Measurements from ENCODE around the gene ELFN1.

Gene ELFN1

GRCh38 chr7:1646957-1647891 lies 22.9 kb upstream of the ELFN1 start:
- peaks cover 0 to 2% (median 0%) of the 10 kb centered on the region in 4 experiments for H3K4me1 ChIP-seq (ENCODE audit: control extremely low read depth in 1 of 4, control insufficient read depth in 4 of 4, insufficient read depth in 4 of 4, low read length in 3 of 4)
- POLR2A ChIA-PET: no interaction called here
- 79% methylated on average over 46 of the region's 48 CpGs for WGBS (ENCODE audit: insufficient coverage)
- no peak overlapping the region for H3K4me3 ChIP-seq (ENCODE audit: control insufficient read depth in 1 of 7, extremely low read depth in 1 of 7, insufficient read depth in 4 of 7, low read depth in 2 of 7, low read length in 6 of 7)
- H3K36me3 ChIP-seq (ENCODE audit: control insufficient read depth in 4 of 4, insufficient read depth in 4 of 4, low read length in 3 of 4): no peaks in the 10 kb centered on the region
- H3K27me3 ChIP-seq (replicated peaks in 2 of 5; ENCODE audit: control insufficient read depth in 4 of 5, insufficient read depth in 5 of 5, low read length in 4 of 5): peaks cover 0 to 22% (median 1%) of the 10 kb centered on the region in 5 experiments
- CTCF ChIA-PET: no interaction called here
- no peaks in the 10 kb centered on the region for H3K9me3 ChIP-seq (ENCODE audit: control extremely low read depth in 1 of 5, control insufficient read depth in 4 of 5, insufficient read depth in 2 of 5, low read depth in 1 of 5, low read length in 4 of 5)
- no peak for DNase-seq
- no peak overlapping the region for H3K27ac ChIP-seq (ENCODE audit: insufficient read depth in 1 of 2, low read depth in 1 of 2, low read length in 2 of 2, poor library complexity in 1 of 2, severe bottlenecking in 2 of 2)

GRCh38 chr7:1647961-1648672 lies 22.0 kb upstream of the ELFN1 start:
- H3K27ac ChIP-seq (ENCODE audit: insufficient read depth in 1 of 2, low read depth in 1 of 2, low read length in 2 of 2, poor library complexity in 1 of 2, severe bottlenecking in 2 of 2): no peak overlapping the region
- no peaks in the 10 kb centered on the region for H3K36me3 ChIP-seq (ENCODE audit: control insufficient read depth in 4 of 4, insufficient read depth in 4 of 4, low read length in 3 of 4)
- ChIA-PET CTCF (no interaction called here), POLR2A (no interaction called here)
- no peak overlapping the region for H3K4me3 ChIP-seq (ENCODE audit: control insufficient read depth in 1 of 7, extremely low read depth in 1 of 7, insufficient read depth in 4 of 7, low read depth in 2 of 7, low read length in 6 of 7)
- peaks cover 0 to 19% (median 0%) of the 10 kb centered on the region in 5 experiments for H3K27me3 ChIP-seq (replicated peaks in 2 of 5; ENCODE audit: control insufficient read depth in 4 of 5, insufficient read depth in 5 of 5, low read length in 4 of 5)
- DNase-seq: peak in 1 of 3 donors; percentile 45
- no peaks in the 10 kb centered on the region for H3K4me1 ChIP-seq (ENCODE audit: control extremely low read depth in 1 of 4, control insufficient read depth in 4 of 4, insufficient read depth in 4 of 4, low read length in 3 of 4)
- 85% methylated on average over 28 of the region's 31 CpGs for WGBS (ENCODE audit: insufficient coverage)
- no peaks in the 10 kb centered on the region for H3K9me3 ChIP-seq (ENCODE audit: control extremely low read depth in 1 of 5, control insufficient read depth in 4 of 5, insufficient read depth in 2 of 5, low read depth in 1 of 5, low read length in 4 of 5)

GRCh38 chr7:1649751-1650326 lies 20.2 kb upstream of the ELFN1 start:
- 90% methylated on average over 7 of the region's 9 CpGs for WGBS (ENCODE audit: insufficient coverage)
- no peak overlapping the region for H3K4me3 ChIP-seq (ENCODE audit: control insufficient read depth in 1 of 7, extremely low read depth in 1 of 7, insufficient read depth in 4 of 7, low read depth in 2 of 7, low read length in 6 of 7)
- no peak for DNase-seq
- H3K27ac ChIP-seq (ENCODE audit: insufficient read depth in 1 of 2, low read depth in 1 of 2, low read length in 2 of 2, poor library complexity in 1 of 2, severe bottlenecking in 2 of 2): no peak overlapping the region
- H3K36me3 ChIP-seq (ENCODE audit: control insufficient read depth in 4 of 4, insufficient read depth in 4 of 4, low read length in 3 of 4): no peaks in the 10 kb centered on the region
- no peaks in the 10 kb centered on the region for H3K4me1 ChIP-seq (ENCODE audit: control extremely low read depth in 1 of 4, control insufficient read depth in 4 of 4, insufficient read depth in 4 of 4, low read length in 3 of 4)
- H3K27me3 ChIP-seq (replicated peaks in 2 of 5; ENCODE audit: control insufficient read depth in 4 of 5, insufficient read depth in 5 of 5, low read length in 4 of 5): peaks cover 0 to 19% (median 6%) of the 10 kb centered on the region in 5 experiments
- CTCF ChIA-PET: interaction anchor here (1.2 kb wide), 1 partner anchor 12 kb away, joined by 5 read pairs; no protein-coding TSS in a partner anchor
- no peaks in the 10 kb centered on the region for H3K9me3 ChIP-seq (ENCODE audit: control extremely low read depth in 1 of 5, control insufficient read depth in 4 of 5, insufficient read depth in 2 of 5, low read depth in 1 of 5, low read length in 4 of 5)
- POLR2A ChIA-PET: no interaction called here

- 89% methylated on average over 23 of the region's 23 CpGs for WGBS (ENCODE audit: insufficient coverage)
Measured at GRCh38 chr7:1650363-1651030, 19.6 kb upstream of the ELFN1 start.

GRCh38 chr7:1651031-1651446 lies 19.0 kb upstream of the ELFN1 start:
- H3K4me1 ChIP-seq (ENCODE audit: control extremely low read depth in 1 of 4, control insufficient read depth in 4 of 4, insufficient read depth in 4 of 4, low read length in 3 of 4): no peaks in the 10 kb centered on the region
- peaks cover 0 to 22% (median 9%) of the 10 kb centered on the region in 5 experiments for H3K27me3 ChIP-seq (replicated peaks in 2 of 5; ENCODE audit: control insufficient read depth in 4 of 5, insufficient read depth in 5 of 5, low read length in 4 of 5)
- WGBS (ENCODE audit: insufficient coverage): 95% methylated on average over 6 of the region's 13 CpGs
- H3K9me3 ChIP-seq (ENCODE audit: control extremely low read depth in 1 of 5, control insufficient read depth in 4 of 5, insufficient read depth in 2 of 5, low read depth in 1 of 5, low read length in 4 of 5): no peaks in the 10 kb centered on the region
- DNase-seq: no peak
- H3K4me3 ChIP-seq (ENCODE audit: control insufficient read depth in 1 of 7, extremely low read depth in 1 of 7, insufficient read depth in 4 of 7, low read depth in 2 of 7, low read length in 6 of 7): no peak overlapping the region
- CTCF ChIA-PET: interaction anchor here (1.1 kb wide), 1 partner anchor 13 kb away, joined by 3 read pairs; no protein-coding TSS in a partner anchor
- no peak overlapping the region for H3K27ac ChIP-seq (ENCODE audit: insufficient read depth in 1 of 2, low read depth in 1 of 2, low read length in 2 of 2, poor library complexity in 1 of 2, severe bottlenecking in 2 of 2)
- POLR2A ChIA-PET: no interaction called here
- H3K36me3 ChIP-seq (ENCODE audit: control insufficient read depth in 4 of 4, insufficient read depth in 4 of 4, low read length in 3 of 4): no peaks in the 10 kb centered on the region

More at GRCh38 chr7:1650363-1651030, 19.6 kb upstream of the ELFN1 start:
- no peaks in the 10 kb centered on the region for H3K4me1 ChIP-seq (ENCODE audit: control extremely low read depth in 1 of 4, control insufficient read depth in 4 of 4, insufficient read depth in 4 of 4, low read length in 3 of 4)
- ChIA-PET POLR2A (no interaction called here), CTCF (interaction anchor here (1.2 kb wide), 1 partner anchor 11 kb away, joined by 5 read pairs; no protein-coding TSS in a partner anchor)
- H3K4me3 ChIP-seq (ENCODE audit: control insufficient read depth in 1 of 7, extremely low read depth in 1 of 7, insufficient read depth in 4 of 7, low read depth in 2 of 7, low read length in 6 of 7): no peak overlapping the region
- DNase-seq: no peak
- no peak overlapping the region for H3K27ac ChIP-seq (ENCODE audit: insufficient read depth in 1 of 2, low read depth in 1 of 2, low read length in 2 of 2, poor library complexity in 1 of 2, severe bottlenecking in 2 of 2)
- no peaks in the 10 kb centered on the region for H3K36me3 ChIP-seq (ENCODE audit: control insufficient read depth in 4 of 4, insufficient read depth in 4 of 4, low read length in 3 of 4)
- H3K9me3 ChIP-seq (ENCODE audit: control extremely low read depth in 1 of 5, control insufficient read depth in 4 of 5, insufficient read depth in 2 of 5, low read depth in 1 of 5, low read length in 4 of 5): no peaks in the 10 kb centered on the region
- peaks cover 0 to 19% (median 6%) of the 10 kb centered on the region in 5 experiments for H3K27me3 ChIP-seq (replicated peaks in 2 of 5; ENCODE audit: control insufficient read depth in 4 of 5, insufficient read depth in 5 of 5, low read length in 4 of 5)

GRCh38 chr7:1651891-1652290 lies 18.2 kb upstream of the ELFN1 start:
- H3K27ac ChIP-seq (ENCODE audit: insufficient read depth in 1 of 2, low read depth in 1 of 2, low read length in 2 of 2, poor library complexity in 1 of 2, severe bottlenecking in 2 of 2): no peak overlapping the region
- H3K4me1 ChIP-seq (ENCODE audit: control extremely low read depth in 1 of 4, control insufficient read depth in 4 of 4, insufficient read depth in 4 of 4, low read length in 3 of 4): no peaks in the 10 kb centered on the region
- POLR2A ChIA-PET: no interaction called here
- CTCF ChIA-PET: interaction anchor here (1.1 kb wide), 1 partner anchor 14 kb away, joined by 3 read pairs; no protein-coding TSS in a partner anchor
- WGBS (ENCODE audit: insufficient coverage): 100% methylated on average over 3 of the region's 6 CpGs
- H3K27me3 ChIP-seq (replicated peaks in 2 of 5; ENCODE audit: control insufficient read depth in 4 of 5, insufficient read depth in 5 of 5, low read length in 4 of 5): peaks cover 0 to 27% (median 9%) of the 10 kb centered on the region in 5 experiments
- no peaks in the 10 kb centered on the region for H3K36me3 ChIP-seq (ENCODE audit: control insufficient read depth in 4 of 4, insufficient read depth in 4 of 4, low read length in 3 of 4)
- DNase-seq: no peak
- no peaks in the 10 kb centered on the region for H3K9me3 ChIP-seq (ENCODE audit: control extremely low read depth in 1 of 5, control insufficient read depth in 4 of 5, insufficient read depth in 2 of 5, low read depth in 1 of 5, low read length in 4 of 5)
- no peak overlapping the region for H3K4me3 ChIP-seq (ENCODE audit: control insufficient read depth in 1 of 7, extremely low read depth in 1 of 7, insufficient read depth in 4 of 7, low read depth in 2 of 7, low read length in 6 of 7)
